HG03342 (cell line): ENCODE measurements around the gene PPP1R3F.
"Not testable (repeated sequence)": the region's sequence is repeated elsewhere in the genome, so short reads cannot be mapped to it uniquely, and the experiment has no call there.

Experiments
- ATAC-seq: cut with Tn5 transposase; IDR thresholded peaks from one replicate; pipeline ENCODE4 v1.9.1; 2021; ENCODE audit warnings: mild to moderate bottlenecking, moderate library complexity; ENCODE audit not compliant: unreplicated experiment

Gene PPP1R3F

DNA sequence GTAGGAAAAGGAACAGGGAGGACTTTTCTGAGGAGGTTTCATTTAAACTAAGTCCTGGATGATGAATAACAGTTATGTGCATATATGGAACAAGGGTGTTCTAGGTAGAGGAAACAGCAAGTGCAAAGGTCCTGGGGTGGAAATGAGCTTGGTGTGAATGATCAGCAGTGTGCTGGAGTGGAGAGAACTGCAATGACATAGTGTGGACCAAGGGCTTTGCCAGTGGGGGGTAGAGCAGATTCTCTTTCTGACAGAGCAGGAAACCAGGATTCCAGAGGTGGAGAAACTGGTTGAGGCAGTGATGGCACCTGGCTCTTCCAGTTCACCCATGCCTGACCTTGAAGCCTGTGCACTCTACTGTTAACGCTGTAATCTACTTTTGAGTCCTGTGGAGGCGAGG is 1.7 kb downstream of the PPP1R3F start:
- no peak for ATAC-seq

DNA sequence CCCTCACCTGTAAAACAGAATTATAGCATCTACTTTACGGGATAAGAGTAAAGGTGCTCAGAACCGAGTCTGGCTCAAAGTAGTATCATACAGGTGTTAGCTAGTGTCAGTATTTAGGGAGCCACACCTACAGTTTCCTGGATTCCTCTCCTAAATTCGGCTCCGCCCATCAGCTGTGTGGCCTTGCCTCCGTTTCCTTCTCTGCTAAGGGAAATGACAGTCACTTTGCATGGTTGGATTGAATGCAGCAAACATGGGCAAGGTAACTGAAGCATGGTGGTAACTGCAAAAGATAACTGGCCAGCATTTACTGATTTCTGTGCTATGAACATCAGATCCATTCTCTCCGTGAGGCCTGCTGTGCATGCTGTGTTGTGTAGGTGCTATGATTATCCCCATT is 2.8 kb downstream of the PPP1R3F start:
- no peak for ATAC-seq

- ATAC-seq, result no peak
Observed at GRCh38 chrX:49273181-49273727, 3.7 kb downstream of the PPP1R3F start.

DNA sequence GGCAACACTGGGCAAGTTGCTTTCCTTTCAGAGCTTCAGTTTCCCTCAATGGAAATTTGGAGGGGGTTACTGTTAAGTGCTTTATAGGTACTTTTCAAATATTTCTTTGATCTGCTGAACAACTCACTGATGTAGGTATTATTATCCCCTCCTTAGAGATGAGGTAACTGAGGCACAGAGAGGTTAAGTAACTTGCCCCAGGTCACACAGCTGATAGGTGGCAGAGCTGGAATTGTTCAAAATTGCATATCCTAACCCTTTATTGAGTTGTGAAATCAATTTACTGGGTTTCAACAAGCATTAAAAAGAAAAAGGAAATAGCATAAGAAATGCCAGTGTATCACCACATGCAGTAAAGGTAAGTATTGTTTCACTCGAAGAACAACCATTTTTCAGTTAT is 6.6 kb downstream of the PPP1R3F start:
- ATAC-seq, result no peak

- no peak for ATAC-seq
Observed at GRCh38 chrX:49276671-49277534, 7.3 kb downstream of the PPP1R3F start.

DNA sequence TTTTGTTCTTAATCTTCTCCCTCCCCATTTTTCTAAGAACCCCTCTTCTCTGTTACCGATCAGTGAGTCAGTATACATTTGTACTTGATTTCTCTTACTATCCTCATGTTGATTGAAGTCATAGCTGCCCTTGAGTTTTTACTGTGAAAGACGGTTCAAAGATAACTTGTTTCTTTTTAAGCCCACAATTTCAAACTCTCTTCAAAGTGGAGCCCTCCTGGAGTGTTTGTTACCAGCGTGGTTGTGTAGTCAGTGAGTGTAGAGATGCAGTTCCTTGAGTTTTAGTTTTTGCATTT is 7.9 kb downstream of the PPP1R3F start:
- ATAC-seq, result no peak

DNA sequence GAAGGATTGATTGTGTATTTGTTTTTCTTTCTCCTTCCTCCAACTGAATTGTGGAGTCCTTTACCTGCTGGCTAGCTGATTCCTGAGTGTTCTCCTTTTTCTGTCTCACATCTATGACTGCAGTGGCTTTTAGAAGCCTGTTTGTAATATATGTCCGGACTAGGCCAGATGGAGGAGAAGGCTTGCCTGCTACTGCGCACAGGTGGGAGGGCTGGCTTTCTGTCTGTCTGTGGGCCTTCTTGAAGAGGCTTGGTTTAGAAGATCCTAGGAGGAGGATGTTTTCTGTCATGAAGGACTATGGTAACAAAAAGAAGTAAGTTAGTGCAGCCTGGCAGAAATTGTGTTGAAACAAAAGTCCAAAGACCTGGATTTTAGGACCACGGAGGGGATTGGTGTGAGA is 8.5 kb downstream of the PPP1R3F start:
- ATAC-seq, result no peak

GRCh38 chrX:49282647-49283011 is 13.0 kb downstream of the PPP1R3F start:
- ATAC-seq, result no peak

- ATAC-seq, result no peak
Observed at GRCh38 chrX:49284212-49284611, 14.6 kb downstream of the PPP1R3F start.

GRCh38 chrX:49286136-49286535 is 16.5 kb downstream of the PPP1R3F start:
- ATAC-seq, result no peak

GRCh38 chrX:49286581-49286980 is 17.0 kb downstream of the PPP1R3F start:
- ATAC-seq, result no peak

DNA sequence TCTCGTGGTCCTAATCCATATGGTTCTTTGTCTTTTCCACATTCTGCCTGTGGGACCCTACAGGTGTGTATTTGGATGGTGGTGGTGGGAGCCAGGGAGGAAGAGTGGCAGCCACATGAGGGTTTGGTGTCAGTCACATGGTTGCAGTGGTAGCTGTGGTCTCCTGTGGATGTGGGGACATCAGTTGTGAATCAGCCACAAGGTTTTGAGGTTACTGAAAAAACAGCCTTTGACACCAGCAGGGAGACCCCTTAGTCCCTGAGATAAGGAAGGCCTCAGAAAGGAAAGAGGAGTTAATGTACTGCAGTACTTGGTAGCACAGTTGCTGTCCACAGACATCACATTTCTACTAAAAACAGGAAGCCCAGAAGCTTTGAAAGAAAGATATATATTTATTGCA is 18.1 kb downstream of the PPP1R3F start:
- no peak for ATAC-seq

DNA sequence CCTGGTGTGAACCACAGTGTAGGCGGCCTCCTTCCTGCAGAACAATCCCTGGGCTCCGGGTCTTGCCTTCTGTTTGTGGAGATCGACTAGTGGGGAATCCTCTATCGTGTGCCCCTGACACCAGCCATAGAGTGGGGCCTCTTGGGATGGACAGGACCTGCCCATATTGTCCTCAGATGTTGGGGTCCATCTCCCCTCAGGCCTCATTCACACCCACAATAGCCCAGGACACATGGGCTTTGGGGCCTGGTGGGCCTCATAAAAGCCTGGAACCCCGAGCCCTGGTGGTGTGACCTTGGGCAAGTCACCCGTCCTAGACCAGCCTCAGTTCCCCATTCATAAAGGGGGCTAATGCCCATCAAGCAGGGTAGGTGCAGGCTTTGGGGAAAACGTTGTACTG is 20.6 kb downstream of the PPP1R3F start:
- no peak for ATAC-seq

GRCh38 chrX:49291615-49292337 is 22.2 kb downstream of the PPP1R3F start:
- ATAC-seq, result peak; percentile 79

DNA sequence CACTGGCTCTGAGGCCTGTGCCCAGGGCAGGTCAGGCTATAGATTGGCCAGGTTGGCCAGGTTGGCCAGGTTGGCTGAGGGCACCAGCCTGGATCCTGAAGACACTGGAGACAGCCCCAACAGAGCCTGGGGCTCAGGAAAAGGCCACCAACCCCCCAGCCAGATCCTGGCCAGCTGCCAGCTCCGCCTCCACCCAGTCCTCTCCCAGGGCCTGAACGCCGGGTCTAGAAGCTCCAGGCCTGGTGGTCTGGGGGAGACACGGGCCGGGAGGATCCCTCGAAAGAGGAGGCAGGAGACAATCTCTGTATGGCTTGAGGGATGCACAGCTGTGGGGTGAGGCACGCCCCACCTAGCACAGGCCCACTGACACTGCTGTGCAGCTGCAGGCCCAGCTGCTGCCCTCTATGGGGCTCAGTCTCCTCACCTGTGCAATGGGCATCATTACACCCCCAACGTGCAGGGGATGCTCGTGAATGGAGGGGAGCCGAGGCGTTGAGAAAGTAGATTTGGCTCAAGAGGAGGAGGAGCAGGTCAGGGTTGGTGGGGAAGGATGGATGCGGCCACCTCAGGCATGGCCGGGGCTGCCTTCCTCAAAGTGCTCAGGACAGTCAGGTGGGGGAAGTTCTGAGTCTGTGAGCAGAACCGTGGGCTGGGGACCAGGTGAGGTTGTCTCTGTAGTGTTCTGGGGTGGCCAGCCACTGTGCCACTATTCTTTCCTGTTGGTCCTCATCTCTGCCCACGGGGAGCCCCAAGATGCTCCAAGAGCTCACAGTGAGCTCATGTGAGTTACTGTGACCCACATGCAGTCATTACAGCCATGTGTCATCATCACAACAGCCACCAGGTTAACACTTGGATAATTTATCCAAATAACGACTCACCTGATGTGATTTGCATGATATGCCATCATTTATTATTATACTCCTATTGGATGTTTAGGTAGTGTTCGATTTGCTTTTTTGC is 23.1 kb downstream of the PPP1R3F start:
- no peak for ATAC-seq

DNA sequence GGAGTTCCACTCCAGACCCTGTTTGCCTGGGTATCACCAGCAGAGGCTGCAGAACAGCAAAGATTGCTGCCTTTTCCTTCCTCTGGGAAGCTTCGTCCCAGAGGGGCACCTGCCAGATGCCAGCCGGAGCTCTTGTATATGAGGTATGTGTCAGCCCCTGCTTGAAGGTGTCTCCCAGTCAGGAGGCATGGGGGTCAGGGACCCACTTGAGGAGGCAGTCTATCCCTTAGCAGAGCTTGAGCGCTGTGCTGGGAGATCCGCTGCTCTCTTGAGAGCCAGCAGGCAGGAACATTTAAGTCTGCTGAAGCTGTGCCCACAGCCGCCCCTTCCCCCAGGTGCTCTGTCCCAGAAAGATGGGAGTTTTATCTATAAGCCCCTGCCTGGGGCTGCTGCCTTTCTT is 29.7 kb downstream of the PPP1R3F start:
- not testable (repeated sequence) for ATAC-seq

DNA sequence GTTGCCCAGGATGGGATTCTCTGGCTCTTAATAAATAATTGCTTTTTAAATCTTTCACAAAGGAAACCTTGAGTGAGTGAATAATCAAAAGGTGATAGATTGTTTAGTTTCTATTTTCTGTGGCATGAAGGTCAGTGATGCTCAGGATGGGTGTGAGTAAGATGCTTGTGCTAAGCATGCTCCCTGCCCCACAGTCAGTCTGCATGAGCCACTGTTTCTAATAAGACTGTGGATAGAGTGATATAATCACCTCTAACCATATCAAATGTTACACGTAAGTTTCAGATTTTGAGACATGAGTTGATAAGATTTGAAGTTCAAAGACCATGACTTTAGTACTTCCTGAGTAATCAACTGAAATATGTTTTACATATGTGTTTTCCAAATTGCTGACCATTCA is 31.1 kb downstream of the PPP1R3F start:
- ATAC-seq, result no peak

DNA sequence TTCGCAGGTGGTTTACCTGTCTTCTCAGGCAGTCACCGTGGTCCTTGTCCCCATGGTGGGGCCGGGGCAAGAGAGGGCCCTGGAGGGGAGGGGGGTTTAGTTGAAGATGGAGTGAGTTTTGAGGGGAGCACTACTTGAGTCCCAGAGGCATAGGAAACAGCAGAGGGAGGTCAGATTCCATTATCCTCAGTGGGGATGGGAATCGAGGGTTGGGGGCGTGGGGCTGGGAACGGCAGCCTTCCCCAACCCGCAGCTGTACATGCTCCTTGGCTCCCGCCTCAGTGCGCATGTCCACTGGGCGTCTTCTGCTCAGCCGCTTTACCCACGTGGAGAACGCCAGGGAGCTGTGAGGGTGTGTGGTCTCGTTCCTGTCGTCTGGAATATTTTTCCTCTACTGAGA is 33.8 kb downstream of the PPP1R3F start, which contains the start of gene GAGE10:
Gene GAGE10 (plus strand): TSS at position 301 of the 400 bp plus-strand sequence. CDS start 1,214 bp downstream, outside the sequence.
- ATAC-seq, result no peak

DNA sequence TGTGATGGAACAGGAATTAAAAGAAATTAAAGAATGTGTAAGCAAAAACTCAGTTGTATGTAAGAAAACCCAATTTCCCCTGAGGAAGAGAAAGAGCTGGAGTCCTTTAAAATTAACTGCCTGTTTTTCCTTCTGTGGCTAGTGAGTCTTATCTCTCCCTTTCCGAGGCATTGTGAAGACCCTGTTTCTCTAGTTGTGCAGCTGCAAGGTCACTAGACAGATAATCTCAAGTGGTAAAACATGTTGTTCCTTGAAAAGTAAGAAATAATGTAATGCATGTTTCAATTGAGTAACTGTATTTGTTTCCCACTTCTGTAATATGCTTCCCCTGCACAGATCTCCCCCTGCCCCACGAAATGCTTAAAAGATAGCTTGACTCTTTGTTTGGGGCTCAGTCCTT is 38.2 kb downstream of the PPP1R3F start:
- ATAC-seq, result not testable (repeated sequence)

GRCh38 chrX:49308604-49309269 is 39.1 kb downstream of the PPP1R3F start:
- ATAC-seq, result no peak
